Testis (tissue), 2 donors: Measurements from ENCODE around the gene ARF1.

ENCODE experiments used
- CTCF ChIP-seq, 3 experiments: fragments of 450-650 bp in 2 of 3; fragments of 200-600 bp in 1 of 3; sonication (generic) in 1 of 3; IDR thresholded peaks; one replicate each; pipeline ENCODE4 v1.5.1; 2016 to 2019; ENCODE audit warnings: antibody characterized with exemption in 3 of 3, mild to moderate bottlenecking in 2 of 3, moderate library complexity in 1 of 3
- POLR2A ChIP-seq: fragments of 450-650 bp; IDR thresholded peaks from one replicate; pipeline ENCODE4 v1.6.1; 2017; ENCODE audit warnings: antibody characterized with exemption, mild to moderate bottlenecking, moderate library complexity

GRCh38 chr1:228142701-228143136 is 60.2 kb downstream of the ARF1 start:
- TF ChIP-seq CTCF (IDR thresholded peaks at IDR 0.05) (no peak), POLR2A (no peak)
